Activated CD4-positive, alpha-beta T cell treated with anti-CD3 and anti-CD28 coated beads, Interleukin-2, amount 50 U/mL, for 16 hours (primary cell): ENCODE results near the gene GDF11.
A peak's percentile ranks its signal among the peaks of the same experiment; 100 is the strongest.
"Not testable (repeated sequence)": the region's sequence is repeated elsewhere in the genome, so short reads cannot be mapped to it uniquely, and the experiment has no call there.

Experiments
- DNase-seq: peaks from one replicate; pipeline ENCODE4 v3.0.0-alpha.2; 2020

The GDF11 gene

DNA sequence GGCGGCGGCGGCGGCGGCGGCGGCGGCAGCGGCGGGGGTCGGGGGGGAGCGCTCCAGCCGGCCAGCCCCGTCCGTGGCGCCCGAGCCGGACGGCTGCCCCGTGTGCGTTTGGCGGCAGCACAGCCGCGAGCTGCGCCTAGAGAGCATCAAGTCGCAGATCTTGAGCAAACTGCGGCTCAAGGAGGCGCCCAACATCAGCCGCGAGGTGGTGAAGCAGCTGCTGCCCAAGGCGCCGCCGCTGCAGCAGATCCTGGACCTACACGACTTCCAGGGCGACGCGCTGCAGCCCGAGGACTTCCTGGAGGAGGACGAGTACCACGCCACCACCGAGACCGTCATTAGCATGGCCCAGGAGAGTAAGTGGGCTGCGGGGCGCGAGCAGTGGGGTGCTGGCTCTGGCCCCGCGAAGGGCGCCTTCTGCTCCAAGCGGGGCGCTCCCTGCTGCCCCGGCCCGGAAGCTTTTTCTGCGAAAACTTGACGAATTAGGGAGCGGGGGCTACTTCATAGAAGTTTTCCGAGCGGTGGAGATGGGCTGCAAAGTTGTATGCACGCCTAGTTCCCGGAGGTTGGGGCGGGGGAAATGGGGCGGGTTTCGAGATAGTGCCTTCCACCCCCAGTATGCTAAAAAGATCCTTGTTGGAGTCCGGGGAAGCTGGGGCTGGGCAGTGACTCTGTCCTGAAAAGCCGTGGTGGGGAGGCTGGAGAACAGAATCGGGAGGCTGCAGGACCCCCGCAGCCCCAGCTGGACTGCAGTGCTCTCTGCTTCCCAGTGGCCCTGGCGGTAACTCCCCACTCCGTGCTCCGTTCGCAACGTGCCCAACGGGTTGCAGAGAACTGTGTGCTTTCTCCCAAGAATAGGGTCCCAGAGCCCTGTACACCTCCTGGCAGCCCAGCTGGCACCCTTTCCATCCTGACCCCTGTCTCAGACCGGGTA, 751 bp downstream of the GDF11 start:
- peak; percentile 56 for DNase-seq

DNA sequence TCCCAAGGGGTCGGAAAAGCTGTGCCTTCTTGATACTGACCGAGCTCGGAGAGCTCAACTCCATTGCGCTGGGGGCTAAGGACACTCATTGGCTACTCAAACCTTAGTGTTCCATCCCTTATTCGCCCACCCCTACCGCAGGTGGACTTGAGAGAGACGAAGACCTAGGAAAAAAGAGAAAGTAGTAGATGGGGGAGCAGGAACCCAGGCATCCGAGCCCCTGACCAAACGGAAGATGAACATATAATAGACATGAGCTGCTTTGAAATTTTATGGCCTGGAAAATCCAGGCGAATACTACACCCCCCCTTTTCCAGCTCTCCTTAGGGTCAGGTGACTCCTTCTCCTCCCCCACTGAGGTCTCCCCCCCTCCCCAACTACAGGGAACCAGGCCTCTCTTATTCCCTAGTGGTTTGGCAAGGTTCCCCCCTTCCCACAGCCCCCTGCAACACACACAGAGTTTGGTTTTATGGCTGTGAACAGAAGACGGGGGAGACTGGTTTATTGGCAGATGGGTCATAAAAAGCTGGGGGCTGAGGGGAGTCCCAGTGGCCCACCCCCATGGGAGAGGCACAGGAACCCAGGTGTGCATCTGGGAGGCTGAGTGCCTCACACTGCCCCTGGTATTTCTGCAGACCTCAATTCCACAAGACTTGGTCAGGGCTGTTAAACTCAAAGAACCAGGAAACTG, 1.6 kb downstream of the GDF11 start:
- DNase-seq = no peak

GRCh38 chr12:55745361-55746173, 2.6 kb downstream of the GDF11 start:
- no peak for DNase-seq

- DNase-seq = no peak
Measured at GRCh38 chr12:55746174-55746912, 3.4 kb downstream of the GDF11 start.

- DNase-seq = no peak
Measured at GRCh38 chr12:55746913-55747231, 4.0 kb downstream of the GDF11 start.

GRCh38 chr12:55748230-55748993, 5.5 kb downstream of the GDF11 start:
- DNase-seq = no peak

DNA sequence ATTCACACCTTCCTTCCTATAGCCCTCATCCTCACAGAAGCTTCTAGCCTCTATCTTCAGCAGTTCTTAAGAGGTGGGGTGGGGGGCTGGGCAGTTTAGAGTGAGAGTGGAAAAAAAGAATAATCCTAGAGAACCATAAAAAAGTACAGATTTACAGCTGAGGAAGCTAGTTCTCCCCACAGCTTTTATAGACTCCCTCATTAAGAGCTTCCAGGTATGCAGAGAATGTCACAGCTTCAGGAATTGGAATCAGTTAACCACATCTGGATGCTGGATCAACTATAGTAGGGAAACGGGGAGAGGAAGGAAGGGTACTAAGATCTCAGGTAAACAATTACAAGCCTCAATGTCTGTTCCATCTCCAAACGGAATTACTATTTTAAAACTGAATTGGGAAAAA, 12.3 kb downstream of the GDF11 start:
- DNase-seq = no peak

- no peak for DNase-seq
Measured at GRCh38 chr12:55757701-55758100, 14.8 kb downstream of the GDF11 start.

GRCh38 chr12:55758575-55758974, 15.7 kb downstream of the GDF11 start:
- DNase-seq = not testable (repeated sequence)

DNA sequence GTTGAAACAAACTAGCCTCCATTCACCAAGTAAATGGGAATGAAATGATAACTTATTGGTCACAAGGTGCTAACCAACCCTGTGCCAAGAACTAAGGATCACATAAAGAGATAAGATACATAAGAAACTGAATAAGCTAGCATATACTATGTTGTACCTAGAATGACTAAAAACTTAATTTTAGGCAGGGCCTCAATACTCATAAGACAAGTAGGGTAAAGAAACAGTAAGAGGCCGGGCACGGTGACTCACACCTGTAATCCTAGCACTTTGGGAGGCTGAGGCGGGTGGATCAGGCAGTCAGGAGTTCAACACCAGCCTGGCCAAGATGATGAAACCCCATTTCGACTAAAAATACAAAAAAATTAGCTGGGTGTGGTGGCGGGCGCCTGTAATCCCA, 17.7 kb downstream of the GDF11 start:
- peak; percentile 74 for DNase-seq

DNA sequence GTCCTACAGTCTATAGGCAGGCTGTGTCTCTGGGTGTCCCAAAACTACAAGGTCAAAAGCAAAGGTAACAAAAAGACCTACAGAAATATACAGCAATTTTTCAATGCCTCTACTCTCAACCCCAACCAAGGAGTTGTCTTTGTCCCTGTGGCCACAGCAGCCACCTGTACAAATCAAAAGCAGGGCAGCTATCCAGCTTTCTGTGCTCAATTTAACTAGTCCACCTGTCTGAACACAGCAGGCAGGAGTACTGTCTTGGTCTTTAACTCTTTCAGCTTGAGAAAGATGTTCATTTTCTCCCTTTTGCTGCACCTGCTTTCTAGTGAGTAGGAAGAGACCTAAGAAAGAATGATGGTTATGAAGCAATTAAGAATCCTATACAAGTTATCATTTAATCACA, 19.7 kb downstream of the GDF11 start:
- DNase-seq = no peak

- no peak for DNase-seq
Measured at GRCh38 chr12:55765736-55766290, 22.9 kb downstream of the GDF11 start.

- no peak for DNase-seq
Measured at GRCh38 chr12:55767156-55767555, 24.2 kb downstream of the GDF11 start.

GRCh38 chr12:55771736-55772135, 28.8 kb downstream of the GDF11 start:
- no peak for DNase-seq

- DNase-seq = no peak
Measured at GRCh38 chr12:55777856-55778255, 34.9 kb downstream of the GDF11 start.

DNA sequence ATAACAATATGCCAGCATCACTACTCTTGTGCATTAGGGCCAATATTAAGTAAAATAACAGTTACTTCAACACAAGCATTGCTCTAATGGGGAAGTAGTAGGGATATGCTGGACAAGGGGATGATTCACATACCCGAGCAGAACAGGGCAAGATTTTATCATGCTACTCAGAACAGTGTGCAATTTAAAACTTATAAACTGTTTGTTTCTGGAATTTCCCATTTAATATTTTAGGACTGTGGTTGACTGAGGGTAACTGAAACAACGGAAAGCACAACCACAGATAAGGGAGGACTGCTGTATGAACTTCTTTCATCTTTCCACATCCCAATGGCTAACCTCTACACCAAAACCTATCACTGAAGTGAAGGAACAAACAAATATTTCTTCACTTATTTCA, 37.8 kb downstream of the GDF11 start:
- peak; percentile 3 for DNase-seq

- DNase-seq = no peak
Measured at GRCh38 chr12:55788546-55788945, 45.6 kb downstream of the GDF11 start.

GRCh38 chr12:55789171-55789570, 46.2 kb downstream of the GDF11 start:
- no peak for DNase-seq

DNA sequence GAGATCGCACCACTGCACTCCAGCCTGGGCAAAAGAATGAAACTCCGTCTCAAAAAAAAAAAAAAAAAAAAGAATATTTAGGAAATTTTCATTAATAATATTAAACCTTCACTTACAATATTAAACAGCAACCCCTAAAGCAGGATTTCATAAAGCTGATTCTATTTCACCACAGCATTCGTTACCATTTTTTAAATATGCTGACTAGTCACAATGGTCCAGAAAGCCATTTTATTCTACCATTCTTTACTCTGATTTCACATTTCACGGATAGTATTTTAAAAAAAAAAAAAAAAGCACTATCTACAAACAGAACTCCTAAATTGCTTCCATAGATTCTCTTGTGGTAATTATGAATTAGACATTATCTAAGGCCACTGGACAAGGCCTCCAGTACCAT, 47.0 kb downstream of the GDF11 start:
- DNase-seq = no peak

GRCh38 chr12:55795950-55796349, 53.0 kb downstream of the GDF11 start:
- DNase-seq = no peak

DNA sequence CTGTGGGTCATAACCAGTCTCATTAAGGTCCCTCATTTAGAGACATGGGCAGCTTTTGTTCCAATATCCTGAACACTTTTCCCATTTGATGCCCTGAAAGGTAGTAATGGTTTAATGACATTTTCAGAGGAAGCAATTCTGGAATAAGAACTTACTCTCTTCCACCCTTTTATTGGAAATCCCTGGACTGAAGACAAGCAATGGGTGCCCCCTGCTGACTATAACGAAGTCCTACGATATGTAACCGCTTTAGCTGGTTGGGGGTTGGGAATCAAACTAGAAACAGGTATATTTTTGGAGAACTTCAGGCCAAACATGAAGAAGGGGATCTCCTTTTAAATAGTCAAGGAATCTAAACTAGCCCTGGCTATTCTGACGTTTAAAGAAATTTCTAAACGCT, 54.1 kb downstream of the GDF11 start:
- no peak for DNase-seq

GRCh38 chr12:55797550-55797949, 54.6 kb downstream of the GDF11 start:
- no peak for DNase-seq
